Measurements from ENCODE around the gene ESYT1.

Gene ESYT1

DNA sequence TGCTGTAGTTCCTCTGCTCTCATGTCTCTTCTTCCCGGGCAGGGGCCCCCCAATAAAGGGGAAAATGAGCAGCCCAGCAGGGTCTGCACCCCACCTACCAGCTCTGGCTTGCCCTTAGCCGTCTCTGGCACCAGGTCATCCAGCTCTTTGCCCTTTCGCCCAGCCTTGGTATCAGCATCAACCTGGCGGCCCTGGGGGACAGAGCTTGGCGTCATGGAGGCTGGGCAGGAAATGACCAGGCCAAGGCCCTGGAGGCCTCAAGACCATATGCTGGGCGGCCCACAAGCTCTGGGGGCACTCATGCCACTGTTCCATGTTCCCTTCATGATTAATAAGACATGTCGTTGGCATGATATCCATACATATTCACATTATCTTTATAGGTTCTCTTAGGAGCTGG, 44.8 kb downstream of the ESYT1 start:
- ATAC-seq (replicated peaks) (no peak), DNase-seq (no peak)
- no peaks in the 10 kb centered on the region for H3K27me3 Mint-ChIP-seq
- H3K4me3 Mint-ChIP-seq = no peak overlapping the region
- H3K9me3 Mint-ChIP-seq = no peaks in the 10 kb centered on the region
- peaks cover 4% of the 10 kb centered on the region in 2 donors for H3K4me1 Mint-ChIP-seq (ENCODE audit: low read depth in 2 of 2)
- peaks cover 97% of the 10 kb centered on the region for H3K36me3 Mint-ChIP-seq (ENCODE audit: insufficient read depth)
- peak overlapping the region in 1 of 2 donors; percentile 2 for H3K27ac Mint-ChIP-seq

DNA sequence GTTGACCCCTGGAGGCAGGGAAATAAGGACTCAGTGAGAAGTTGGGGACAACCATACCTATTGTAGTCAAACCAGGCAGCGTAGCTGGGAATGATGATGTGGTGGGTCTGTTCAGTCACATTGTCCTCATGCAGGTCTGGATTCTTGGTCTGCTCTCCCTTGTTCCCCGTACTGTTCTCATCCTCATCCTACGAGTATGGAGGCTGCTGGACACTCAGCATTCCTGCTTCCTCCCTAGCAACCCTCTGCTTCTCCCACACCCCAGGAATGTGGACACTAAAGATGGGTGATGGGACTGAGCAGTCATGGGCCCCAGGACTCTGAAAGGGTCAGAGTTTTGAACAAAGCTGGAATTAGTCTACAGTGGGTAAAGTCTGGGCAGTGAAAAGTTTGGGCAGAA, 50.3 kb downstream of the ESYT1 start:
- H3K36me3 Mint-ChIP-seq (ENCODE audit: insufficient read depth) = peaks cover 98% of the 10 kb centered on the region
- H3K27me3 Mint-ChIP-seq = no peaks in the 10 kb centered on the region
- ATAC-seq (replicated peaks) = no peak
- H3K4me1 Mint-ChIP-seq (ENCODE audit: low read depth in 2 of 2) = peaks cover 0 to 4% of the 10 kb centered on the region in 2 donors
- peak overlapping the region; percentile 33 to 80 for H3K27ac Mint-ChIP-seq
- no peaks in the 10 kb centered on the region for H3K9me3 Mint-ChIP-seq
- no peak overlapping the region for H3K4me3 Mint-ChIP-seq
- no peak for DNase-seq

DNA sequence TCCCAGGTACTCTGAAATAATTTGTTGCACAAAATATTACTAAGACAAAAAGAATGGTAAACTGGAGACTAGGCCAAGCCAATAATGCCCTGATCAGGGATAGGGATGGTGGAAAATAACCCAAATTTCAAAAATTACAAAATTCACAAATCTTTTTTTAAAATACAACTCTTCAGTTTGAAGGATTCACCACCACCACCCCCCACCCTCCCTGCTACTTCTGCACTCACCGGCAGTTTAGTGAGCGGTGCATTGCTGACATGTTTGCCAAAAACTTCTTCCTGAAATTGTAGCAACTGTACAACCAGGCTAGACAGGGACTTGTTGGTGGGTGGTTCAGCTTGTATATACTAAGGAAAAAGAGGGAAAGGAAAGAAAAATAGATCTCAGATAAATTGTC, 58.9 kb downstream of the ESYT1 start:
- H3K4me1 Mint-ChIP-seq (ENCODE audit: low read depth in 2 of 2) = peaks cover 23 to 36% of the 10 kb centered on the region in 2 donors
- ATAC-seq (replicated peaks) (no peak), DNase-seq (no peak)
- H3K4me3 Mint-ChIP-seq = peak overlapping the region; percentile 94 to 98
- H3K27me3 Mint-ChIP-seq = no peaks in the 10 kb centered on the region
- H3K9me3 Mint-ChIP-seq = no peaks in the 10 kb centered on the region
- peak overlapping the region; percentile 99 for H3K27ac Mint-ChIP-seq
- peaks cover 77% of the 10 kb centered on the region for H3K36me3 Mint-ChIP-seq (ENCODE audit: insufficient read depth)

DNA sequence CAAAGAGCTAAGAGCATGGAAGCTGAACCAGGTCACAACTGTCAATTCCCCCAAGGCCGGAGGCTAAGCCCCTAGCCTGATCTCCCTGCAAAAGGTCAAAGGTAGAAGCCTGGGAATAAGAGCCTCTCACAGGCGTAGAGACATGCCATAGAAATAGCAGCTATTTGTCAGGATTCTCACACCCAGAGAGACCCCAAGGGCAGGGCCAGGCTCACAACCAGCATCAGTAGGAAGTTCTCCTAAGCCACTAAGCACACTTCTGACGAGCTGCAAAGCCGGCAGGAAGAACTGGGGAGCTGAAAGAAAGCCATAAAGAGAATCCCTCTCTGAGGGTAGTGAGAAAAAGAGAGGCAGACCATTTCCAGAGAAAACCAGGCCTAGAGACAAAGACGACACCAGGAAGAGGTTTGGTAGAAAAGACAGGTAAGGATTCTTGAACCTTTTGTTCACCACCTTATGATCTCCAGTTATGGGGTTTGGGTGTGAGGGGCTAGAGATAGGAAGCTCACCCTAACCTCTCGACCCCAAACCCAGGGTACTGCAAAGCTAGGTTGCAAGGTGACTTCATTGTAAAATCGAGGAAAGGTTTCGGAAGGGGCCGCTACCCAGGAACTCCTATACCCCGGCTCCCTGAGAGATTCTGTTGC, 60.2 kb downstream of the ESYT1 start:
- no peak for DNase-seq
- peak overlapping the region; percentile 99 for H3K27ac Mint-ChIP-seq
- no peak for ATAC-seq (replicated peaks)
- peaks cover 65% of the 10 kb centered on the region for H3K36me3 Mint-ChIP-seq (ENCODE audit: insufficient read depth)
- H3K4me1 Mint-ChIP-seq (ENCODE audit: low read depth in 2 of 2) = peaks cover 23 to 42% of the 10 kb centered on the region in 2 donors
- H3K9me3 Mint-ChIP-seq = no peaks in the 10 kb centered on the region
- peak overlapping the region; percentile 94 to 98 for H3K4me3 Mint-ChIP-seq
- H3K27me3 Mint-ChIP-seq = no peaks in the 10 kb centered on the region

DNA sequence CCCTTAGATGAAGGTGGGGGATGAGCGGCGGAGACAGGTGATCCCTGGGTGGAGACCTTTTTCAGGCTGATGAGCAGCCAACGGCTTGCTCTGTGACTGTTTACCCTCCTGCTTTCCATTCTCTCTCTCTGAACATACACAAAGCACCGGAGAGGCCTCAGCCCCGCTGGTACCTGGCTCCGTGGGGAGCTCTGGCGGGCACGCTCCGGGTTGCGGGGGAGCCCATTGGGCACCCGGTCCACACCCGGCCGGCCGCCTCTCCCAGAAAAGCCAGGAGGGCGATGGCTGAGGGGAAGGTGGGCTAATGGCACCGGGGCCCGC, 60.7 kb downstream of the ESYT1 start:
- Mint-ChIP-seq H3K9me3 (no peaks in the 10 kb centered on the region), H3K27ac (peak overlapping the region; percentile 99), H3K4me3 (peak overlapping the region; percentile 94 to 98), H3K36me3 (ENCODE audit: insufficient read depth) (peaks cover 60% of the 10 kb centered on the region), H3K4me1 (ENCODE audit: low read depth in 2 of 2) (peaks cover 26 to 45% of the 10 kb centered on the region in 2 donors), H3K27me3 (no peaks in the 10 kb centered on the region)
- peak in 2 of 3 experiments; percentile 6 to 16 for DNase-seq
- peak; percentile 4 for ATAC-seq (replicated peaks)

DNA sequence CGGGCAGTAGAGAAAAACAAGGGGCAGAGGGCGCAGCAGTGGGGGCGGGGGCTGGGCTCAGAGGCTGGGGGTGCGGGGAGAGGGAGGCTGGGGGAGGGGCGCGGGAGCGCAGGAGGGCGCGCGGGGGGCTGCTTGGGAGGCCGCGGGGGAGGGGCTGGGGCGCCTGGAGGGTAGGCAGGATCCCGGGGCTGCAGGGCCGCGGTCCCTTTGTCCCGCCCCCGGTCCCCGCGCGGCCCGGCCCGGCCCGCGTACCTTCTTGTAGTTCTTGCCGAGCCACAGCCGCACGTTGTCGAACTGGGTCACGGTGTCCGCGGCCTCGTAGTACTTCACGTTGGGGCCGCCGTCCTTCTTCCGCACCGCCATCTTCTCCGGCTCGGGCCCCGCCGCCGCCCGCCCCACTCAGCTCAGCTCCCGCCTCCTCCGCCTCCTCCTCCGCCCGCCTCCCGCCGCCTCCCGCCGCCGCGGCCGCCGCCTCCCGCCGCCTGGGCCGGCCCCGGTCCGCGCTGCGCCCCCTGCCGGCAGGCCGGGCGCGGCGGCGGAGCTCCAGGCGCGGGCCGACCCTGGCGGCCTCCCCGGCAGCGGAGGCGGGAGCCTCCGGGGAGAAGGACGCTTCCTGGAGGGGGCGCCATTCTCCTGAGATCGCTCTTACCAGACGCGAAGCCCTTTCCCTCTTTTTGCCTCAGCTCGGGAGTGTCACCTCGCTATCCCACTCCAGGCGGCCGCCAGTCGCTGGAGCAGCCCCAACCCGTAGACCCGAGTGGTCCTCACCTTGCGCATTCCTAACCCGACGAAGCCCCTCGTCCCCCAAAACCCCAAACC, 61.2 kb downstream of the ESYT1 start, which contains the start of gene SMARCC2:
SMARCC2 (minus strand) TSS at position 385 of the 819 bp plus-strand sequence; CDS start at position 363, 22 bp downstream.
- peaks cover 26 to 45% of the 10 kb centered on the region in 2 donors for H3K4me1 Mint-ChIP-seq (ENCODE audit: low read depth in 2 of 2)
- DNase-seq = peak; percentile 76 to 83 (median 77)
- peak within 1 kb of the TSS; percentile 94 to 98 for H3K4me3 Mint-ChIP-seq
- peaks cover 54% of the 10 kb centered on the region for H3K36me3 Mint-ChIP-seq (ENCODE audit: insufficient read depth)
- H3K9me3 Mint-ChIP-seq = no peaks in the 10 kb centered on the region
- H3K27ac Mint-ChIP-seq = peak within 1 kb of the TSS; percentile 99
- peak; percentile 85 for ATAC-seq (replicated peaks)
- H3K27me3 Mint-ChIP-seq = no peaks in the 10 kb centered on the region

DNA sequence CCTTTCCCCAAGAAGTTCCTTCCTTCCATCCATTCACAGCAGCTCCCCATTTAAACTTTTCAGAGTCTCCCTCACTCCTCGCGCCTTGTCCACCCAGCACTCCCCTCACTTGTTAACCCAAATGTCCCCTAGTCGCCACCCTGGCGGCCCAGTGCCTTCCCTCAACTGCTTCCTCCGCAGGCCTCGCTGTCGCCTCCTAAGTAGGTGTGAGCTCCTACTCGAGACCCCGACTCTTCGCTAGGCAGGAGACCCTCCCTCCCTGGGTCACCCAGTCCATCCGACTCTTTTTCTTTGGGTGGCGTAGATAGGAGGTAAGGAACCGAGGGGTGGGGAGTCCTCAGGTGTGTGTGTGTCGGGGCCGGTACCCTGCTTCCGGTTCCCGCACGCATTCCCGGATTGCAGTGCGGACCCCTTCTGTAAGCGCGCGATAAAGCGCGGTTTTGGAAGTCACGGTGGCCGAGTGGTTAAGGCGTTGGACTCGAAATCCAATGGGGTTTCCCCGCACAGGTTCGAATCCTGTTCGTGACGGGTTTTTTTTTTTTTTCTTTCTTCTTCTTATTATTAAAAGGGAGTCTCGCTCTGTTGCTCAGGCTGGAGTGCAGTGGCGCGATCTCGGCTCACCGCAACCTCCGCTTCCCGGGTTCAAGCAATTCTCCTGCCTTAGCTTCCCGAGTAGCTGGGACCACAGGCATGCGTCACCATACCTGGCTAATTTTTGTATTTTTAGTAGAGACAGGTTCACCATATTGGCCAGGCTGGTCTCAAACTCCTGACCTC, 62.0 kb downstream of the ESYT1 start:
- peaks cover 26 to 45% of the 10 kb centered on the region in 2 donors for H3K4me1 Mint-ChIP-seq (ENCODE audit: low read depth in 2 of 2)

DNA sequence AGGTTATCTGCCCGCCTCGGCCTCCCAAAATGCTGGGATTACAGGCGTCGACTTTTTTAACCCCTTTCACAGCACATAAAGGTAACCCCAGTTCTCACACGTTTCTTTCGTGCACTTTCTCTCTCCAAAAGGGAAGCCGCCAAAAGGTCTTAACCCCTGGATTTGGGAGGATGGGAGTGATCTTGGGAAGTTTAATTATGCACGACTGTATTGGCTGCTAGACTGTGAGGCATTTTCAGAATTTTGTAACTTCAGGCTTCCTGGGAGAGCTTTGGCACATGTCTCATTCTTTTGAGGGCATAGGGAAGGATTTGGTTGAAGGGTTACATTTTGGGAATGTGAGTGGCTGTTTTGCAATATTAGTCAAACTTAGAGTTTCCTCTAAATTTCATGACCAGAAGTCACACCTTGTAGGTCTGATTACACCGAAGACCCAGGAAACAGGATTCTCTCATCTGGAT, 62.7 kb downstream of the ESYT1 start:
- H3K27me3 Mint-ChIP-seq = no peaks in the 10 kb centered on the region
- no peak for DNase-seq
- H3K9me3 Mint-ChIP-seq = no peaks in the 10 kb centered on the region
- no peak for ATAC-seq (replicated peaks)
- peaks cover 41% of the 10 kb centered on the region for H3K36me3 Mint-ChIP-seq (ENCODE audit: insufficient read depth)
- peak overlapping the region; percentile 99 for H3K27ac Mint-ChIP-seq
- H3K4me1 Mint-ChIP-seq (ENCODE audit: low read depth in 2 of 2) = peaks cover 26 to 44% of the 10 kb centered on the region in 2 donors
- peak overlapping the region; percentile 94 to 98 for H3K4me3 Mint-ChIP-seq

More for the DNA sequence above, 62.0 kb downstream of the ESYT1 start:
- H3K27ac Mint-ChIP-seq = peak overlapping the region; percentile 99
- ATAC-seq (replicated peaks) (peak; percentile 36), DNase-seq (peak; percentile 60 to 70 (median 70))
- H3K27me3 Mint-ChIP-seq = no peaks in the 10 kb centered on the region
- no peaks in the 10 kb centered on the region for H3K9me3 Mint-ChIP-seq
- peak overlapping the region; percentile 94 to 98 for H3K4me3 Mint-ChIP-seq
- H3K36me3 Mint-ChIP-seq (ENCODE audit: insufficient read depth) = peaks cover 47% of the 10 kb centered on the region

DNA sequence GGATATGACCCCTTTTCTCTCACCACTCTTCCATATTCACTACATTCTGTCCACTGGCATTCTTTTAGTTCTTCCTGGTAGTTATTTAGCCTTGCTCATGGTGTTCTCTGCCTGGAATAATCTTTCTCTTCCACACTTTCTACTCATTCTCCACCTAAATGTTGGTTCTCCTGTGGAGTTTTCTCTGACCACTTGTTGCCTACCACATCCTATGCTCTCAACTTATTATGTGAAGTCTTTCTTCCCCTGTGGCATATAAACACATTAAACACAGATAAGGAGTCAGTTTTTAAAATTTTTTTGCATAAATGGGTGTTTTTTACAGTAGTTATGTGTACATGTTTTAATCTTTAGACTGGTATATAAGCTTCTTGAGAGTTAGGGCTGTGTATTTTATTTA, 64.5 kb downstream of the ESYT1 start:
- Mint-ChIP-seq H3K36me3 (ENCODE audit: insufficient read depth) (peaks cover 28% of the 10 kb centered on the region), H3K4me3 (no peak overlapping the region), H3K27ac (peak overlapping the region; percentile 27 to 86), H3K4me1 (ENCODE audit: low read depth in 2 of 2) (peaks cover 23 to 36% of the 10 kb centered on the region in 2 donors), H3K9me3 (no peaks in the 10 kb centered on the region), H3K27me3 (no peaks in the 10 kb centered on the region)
- DNase-seq (no peak), ATAC-seq (replicated peaks) (no peak)

DNA sequence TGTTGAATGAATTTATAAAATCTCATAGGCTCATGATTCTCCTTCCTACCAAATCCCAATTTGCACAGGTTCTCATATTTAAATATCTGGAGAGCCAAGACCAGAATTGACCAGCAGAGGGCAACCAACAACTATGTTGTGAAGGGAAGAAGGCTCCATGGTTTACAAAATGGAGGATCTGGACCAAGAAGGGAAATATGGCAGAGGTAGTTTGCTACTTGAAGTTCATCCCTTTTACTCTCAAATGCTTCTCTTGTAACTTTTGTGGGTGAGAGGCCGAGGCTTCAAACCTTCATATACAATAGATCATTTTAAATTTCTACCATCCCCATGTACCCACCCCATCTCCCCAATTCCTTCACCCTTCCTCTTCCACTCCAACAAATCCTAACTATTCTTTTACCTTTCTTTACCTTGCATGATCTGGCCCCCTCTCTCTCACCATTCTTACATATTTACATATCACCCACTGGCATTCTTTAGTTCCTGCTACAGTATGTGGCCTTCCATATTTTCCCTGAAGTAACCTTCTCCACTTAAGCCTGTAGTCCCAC, 65.0 kb downstream of the ESYT1 start:
- H3K27ac Mint-ChIP-seq = peak overlapping the region; percentile 27 to 86
- H3K9me3 Mint-ChIP-seq = no peaks in the 10 kb centered on the region
- ATAC-seq (replicated peaks) (no peak), DNase-seq (peak; percentile 72 to 78 (median 77))
- H3K4me1 Mint-ChIP-seq (ENCODE audit: low read depth in 2 of 2) = peaks cover 18 to 31% of the 10 kb centered on the region in 2 donors
- peaks cover 25% of the 10 kb centered on the region for H3K36me3 Mint-ChIP-seq (ENCODE audit: insufficient read depth)
- no peak overlapping the region for H3K4me3 Mint-ChIP-seq
- no peaks in the 10 kb centered on the region for H3K27me3 Mint-ChIP-seq

Measured in effector memory CD8-positive, alpha-beta T cell (primary cell).